Measurements from ENCODE around the gene ATXN7.

DNA sequence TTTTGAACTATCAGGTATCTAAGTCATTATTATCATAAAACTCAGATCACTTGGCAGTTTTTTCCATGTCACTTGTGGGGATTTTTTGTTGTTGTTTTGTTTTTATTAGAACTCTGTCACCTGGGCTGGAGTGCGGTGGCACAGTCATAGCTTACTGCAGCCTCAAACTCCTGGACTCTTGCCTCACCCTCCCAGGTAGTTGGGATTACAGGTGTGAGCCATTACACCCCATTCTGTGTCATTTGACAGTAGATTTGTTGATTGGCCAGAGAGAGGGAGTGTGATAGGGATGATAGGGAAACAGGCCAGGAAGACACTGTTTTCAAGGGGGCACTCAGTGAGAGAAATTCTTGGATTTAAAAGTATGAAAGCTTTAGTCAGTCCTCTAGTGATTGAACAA, 103.2 kb downstream of the ATXN7 start:
- TF ChIP-seq, protein P1, sequence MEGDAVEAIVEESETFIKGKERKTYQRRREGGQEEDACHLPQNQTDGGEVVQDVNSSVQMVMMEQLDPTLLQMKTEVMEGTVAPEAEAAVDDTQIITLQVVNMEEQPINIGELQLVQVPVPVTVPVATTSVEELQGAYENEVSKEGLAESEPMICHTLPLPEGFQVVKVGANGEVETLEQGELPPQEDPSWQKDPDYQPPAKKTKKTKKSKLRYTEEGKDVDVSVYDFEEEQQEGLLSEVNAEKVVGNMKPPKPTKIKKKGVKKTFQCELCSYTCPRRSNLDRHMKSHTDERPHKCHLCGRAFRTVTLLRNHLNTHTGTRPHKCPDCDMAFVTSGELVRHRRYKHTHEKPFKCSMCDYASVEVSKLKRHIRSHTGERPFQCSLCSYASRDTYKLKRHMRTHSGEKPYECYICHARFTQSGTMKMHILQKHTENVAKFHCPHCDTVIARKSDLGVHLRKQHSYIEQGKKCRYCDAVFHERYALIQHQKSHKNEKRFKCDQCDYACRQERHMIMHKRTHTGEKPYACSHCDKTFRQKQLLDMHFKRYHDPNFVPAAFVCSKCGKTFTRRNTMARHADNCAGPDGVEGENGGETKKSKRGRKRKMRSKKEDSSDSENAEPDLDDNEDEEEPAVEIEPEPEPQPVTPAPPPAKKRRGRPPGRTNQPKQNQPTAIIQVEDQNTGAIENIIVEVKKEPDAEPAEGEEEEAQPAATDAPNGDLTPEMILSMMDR (IDR thresholded peaks at IDR 0.05 in 2 of 3, conservative IDR thresholded peaks at IDR 0.05 in 1 of 3; ENCODE audit: borderline replicate concordance in 1 of 3, insufficient read depth in 1 of 3, low read depth in 2 of 3, low read length in 2 of 3) = no peak
- no peak for TF ChIP-seq ATF3 (IDR thresholded peaks at IDR 0.05)
- no peak for TF ChIP-seq ZNF274 (IDR thresholded peaks at IDR 0.05; ENCODE audit: low read depth, low read length)
- no peak for TF ChIP-seq POLR2A (IDR thresholded peaks at IDR 0.05; ENCODE audit: borderline replicate concordance, extremely low read depth, insufficient read depth, insufficient read length)
- no peak for TF ChIP-seq POLR2AphosphoS5 (IDR thresholded peaks at IDR 0.05; ENCODE audit: low read depth, low read length)
- TF ChIP-seq EZH2 (IDR thresholded peaks at IDR 0.05) = no peak
- TF ChIP-seq EZH2phosphoT487 (IDR thresholded peaks at IDR 0.05; ENCODE audit: borderline replicate concordance) = no peak
- TF ChIP-seq YY1 (IDR thresholded peaks at IDR 0.05; ENCODE audit: extremely low read depth, insufficient replicate concordance, low read depth, low read length) = no peak
- TF ChIP-seq JUND (IDR thresholded peaks at IDR 0.05) = no peak
- no peak for TF ChIP-seq RAD21 (IDR thresholded peaks at IDR 0.05; ENCODE audit: low read depth)
- no peak for TF ChIP-seq EGR1 (IDR thresholded peaks at IDR 0.05; ENCODE audit: low read depth)
- no peak for TF ChIP-seq MAX (IDR thresholded peaks at IDR 0.05)
- TF ChIP-seq SP1 (IDR thresholded peaks at IDR 0.05; ENCODE audit: low read depth) = no peak
- no peak for TF ChIP-seq CEBPB (IDR thresholded peaks at IDR 0.05; ENCODE audit: low read depth)

All from HCT116 (cell line).